DOHH2 (cell line): ENCODE data around the gene ZNF20.

Experiments
- CTCF ChIP-seq: fragments of 200-600 bp; sonication (generic); IDR thresholded peaks from one replicate; pipeline ENCODE4 v1.5.1; 2014; ENCODE audit warnings: antibody characterized with exemption, mild to moderate bottlenecking, low read depth, low read length; ENCODE audit not compliant: poor library complexity, severe bottlenecking
- EZH2phosphoT487 ChIP-seq: fragments of 200-600 bp; sonication (generic); IDR thresholded peaks from 2 replicates; pipeline ENCODE4 v1.6.1; 2017; ENCODE audit warnings: borderline replicate concordance, mild to moderate bottlenecking, antibody characterized with exemption, low read length, moderate library complexity, mixed read lengths

- no peak for TF ChIP-seq CTCF
- TF ChIP-seq EZH2phosphoT487: no peak
These were observed 23.7 kb upstream of the ZNF20 start for GRCh38 chr19:12163826-12164225.
